Neural progenitor cell (in vitro differentiated cells): Measurements from ENCODE around the gene CTXND1.

Experiments
- CTCF ChIP-seq: fragments of 200-600 bp; sonication (generic); IDR thresholded peaks from 2 replicates; pipeline ENCODE4 v1.5.1; 2017; ENCODE audit warnings: antibody characterized with exemption, mild to moderate bottlenecking
- EZH2 ChIP-seq: fragments of 200-600 bp; sonication (generic); IDR thresholded peaks from 2 replicates; pipeline ENCODE4 v1.6.1; 2017; ENCODE audit warnings: antibody characterized with exemption, mild to moderate bottlenecking, moderate library complexity

- no peak for TF ChIP-seq EZH2
- no peak for TF ChIP-seq CTCF
Observed at GRCh38 chr15:80156176-80156720, 95.8 kb downstream of the CTXND1 start.
